ENCODE data around the gene DR1. TPM values are rescaled to one million over a fixed set of nuclear protein-coding genes. Genes with fewer than 3 reads are reported as not detected.

Gene DR1
- total RNA-seq, 2 donors from 2014 or later: 44.3 to 56.4 TPM

DNA sequence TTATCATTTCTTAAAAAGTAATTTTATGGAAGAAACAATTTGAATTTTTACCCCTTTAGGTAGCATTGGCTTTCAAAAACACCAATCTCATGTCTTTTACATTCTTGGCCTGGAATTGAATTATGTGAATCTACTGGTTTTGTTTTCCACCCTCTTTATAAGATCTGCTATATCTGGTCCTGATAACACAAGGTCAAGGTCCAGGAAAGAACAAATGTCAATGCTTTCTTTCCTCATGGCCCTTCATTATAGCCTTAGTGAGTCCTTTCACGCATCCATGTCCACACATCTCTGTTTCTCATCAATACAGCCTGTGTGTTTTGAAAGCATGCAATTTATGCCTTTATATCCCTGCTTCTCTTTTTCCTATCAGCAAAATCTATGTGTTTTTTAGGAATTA, 24.0 kb upstream of the DR1 start:
- no peaks in the 10 kb centered on the region for H3K27me3 Mint-ChIP-seq (ENCODE audit: insufficient read depth)
- H3K4me1 Mint-ChIP-seq: peaks cover 5% of the 10 kb centered on the region
- H3K9me3 Mint-ChIP-seq: peaks cover 11% of the 10 kb centered on the region
- no peaks in the 10 kb centered on the region for H3K36me3 ChIP-seq (ENCODE audit: control insufficient read depth, insufficient read depth, low read length)
- WGBS, 2 experiments (ENCODE audit: insufficient coverage in 1 of 2, insufficient read length in 1 of 2): 100% methylated on average over 1 of the region's 1 CpG; no CpG with 5 or more reads in 1 of the 2 experiments
- H3K27ac Mint-ChIP-seq: no peak overlapping the region
- DNase-seq: no peak
- no peaks in the 10 kb centered on the region for H3K4me1 ChIP-seq (ENCODE audit: control insufficient read depth, insufficient read depth, low read length)
- H3K27me3 ChIP-seq (ENCODE audit: control insufficient read depth, insufficient read depth, low read length, poor library complexity, severe bottlenecking): no peaks in the 10 kb centered on the region
- no peak overlapping the region for H3K9ac ChIP-seq (ENCODE audit: extremely low read depth, low read length, poor library complexity, severe bottlenecking)
- H3K4me3 Mint-ChIP-seq: no peak overlapping the region
- H3K4me3 ChIP-seq (ENCODE audit: low read length): no peak overlapping the region
- peaks cover 13% of the 10 kb centered on the region for H3K9me3 ChIP-seq (ENCODE audit: control insufficient read depth, low read length)
- H3K36me3 Mint-ChIP-seq (ENCODE audit: low read depth): peaks cover 8% of the 10 kb centered on the region
- H3K27ac ChIP-seq (ENCODE audit: low read depth, low read length): no peak overlapping the region
- TF ChIP-seq, protein P1, sequence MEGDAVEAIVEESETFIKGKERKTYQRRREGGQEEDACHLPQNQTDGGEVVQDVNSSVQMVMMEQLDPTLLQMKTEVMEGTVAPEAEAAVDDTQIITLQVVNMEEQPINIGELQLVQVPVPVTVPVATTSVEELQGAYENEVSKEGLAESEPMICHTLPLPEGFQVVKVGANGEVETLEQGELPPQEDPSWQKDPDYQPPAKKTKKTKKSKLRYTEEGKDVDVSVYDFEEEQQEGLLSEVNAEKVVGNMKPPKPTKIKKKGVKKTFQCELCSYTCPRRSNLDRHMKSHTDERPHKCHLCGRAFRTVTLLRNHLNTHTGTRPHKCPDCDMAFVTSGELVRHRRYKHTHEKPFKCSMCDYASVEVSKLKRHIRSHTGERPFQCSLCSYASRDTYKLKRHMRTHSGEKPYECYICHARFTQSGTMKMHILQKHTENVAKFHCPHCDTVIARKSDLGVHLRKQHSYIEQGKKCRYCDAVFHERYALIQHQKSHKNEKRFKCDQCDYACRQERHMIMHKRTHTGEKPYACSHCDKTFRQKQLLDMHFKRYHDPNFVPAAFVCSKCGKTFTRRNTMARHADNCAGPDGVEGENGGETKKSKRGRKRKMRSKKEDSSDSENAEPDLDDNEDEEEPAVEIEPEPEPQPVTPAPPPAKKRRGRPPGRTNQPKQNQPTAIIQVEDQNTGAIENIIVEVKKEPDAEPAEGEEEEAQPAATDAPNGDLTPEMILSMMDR (conservative IDR thresholded peaks at IDR 0.05): no peak

DNA sequence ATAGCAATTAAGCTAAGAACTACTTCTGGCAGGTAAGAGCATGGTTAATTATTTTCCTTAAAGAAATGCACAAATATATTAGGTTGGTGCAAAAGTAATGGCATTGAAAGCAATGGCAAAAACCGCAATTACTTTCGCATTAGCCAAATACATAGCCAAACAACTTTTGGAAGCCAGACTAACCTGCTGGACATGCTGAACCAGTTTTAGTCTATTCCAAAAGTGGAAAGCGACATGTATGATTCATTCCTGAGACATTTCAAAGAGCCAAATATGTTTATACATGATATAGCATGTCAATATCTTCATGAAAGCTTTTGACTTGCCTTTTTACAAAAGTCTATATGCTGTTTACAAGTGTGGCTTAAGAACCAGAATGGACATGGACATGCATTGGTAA, 23.4 kb upstream of the DR1 start:
- H3K36me3 ChIP-seq (ENCODE audit: control insufficient read depth, insufficient read depth, low read length): no peaks in the 10 kb centered on the region
- no peak overlapping the region for H3K27ac Mint-ChIP-seq
- H3K4me1 ChIP-seq (ENCODE audit: control insufficient read depth, insufficient read depth, low read length): no peaks in the 10 kb centered on the region
- peaks cover 11% of the 10 kb centered on the region for H3K9me3 Mint-ChIP-seq
- no peaks in the 10 kb centered on the region for H3K27me3 ChIP-seq (ENCODE audit: control insufficient read depth, insufficient read depth, low read length, poor library complexity, severe bottlenecking)
- TF ChIP-seq, protein P1 (conservative IDR thresholded peaks at IDR 0.05): no peak
- no peak overlapping the region for H3K4me3 Mint-ChIP-seq
- DNase-seq: no peak
- no peak overlapping the region for H3K4me3 ChIP-seq (ENCODE audit: low read length)
- H3K27me3 Mint-ChIP-seq (ENCODE audit: insufficient read depth): no peaks in the 10 kb centered on the region
- 99 to 100% methylated on average over 2 to 3 of the region's 3 CpGs for WGBS, 2 experiments (ENCODE audit: insufficient coverage in 1 of 2, insufficient read length in 1 of 2)
- H3K4me1 Mint-ChIP-seq: peaks cover 5% of the 10 kb centered on the region
- H3K36me3 Mint-ChIP-seq (ENCODE audit: low read depth): peaks cover 8% of the 10 kb centered on the region
- H3K9me3 ChIP-seq (ENCODE audit: control insufficient read depth, low read length): peaks cover 13% of the 10 kb centered on the region
- no peak overlapping the region for H3K9ac ChIP-seq (ENCODE audit: extremely low read depth, low read length, poor library complexity, severe bottlenecking)
- no peak overlapping the region for H3K27ac ChIP-seq (ENCODE audit: low read depth, low read length)

DNA sequence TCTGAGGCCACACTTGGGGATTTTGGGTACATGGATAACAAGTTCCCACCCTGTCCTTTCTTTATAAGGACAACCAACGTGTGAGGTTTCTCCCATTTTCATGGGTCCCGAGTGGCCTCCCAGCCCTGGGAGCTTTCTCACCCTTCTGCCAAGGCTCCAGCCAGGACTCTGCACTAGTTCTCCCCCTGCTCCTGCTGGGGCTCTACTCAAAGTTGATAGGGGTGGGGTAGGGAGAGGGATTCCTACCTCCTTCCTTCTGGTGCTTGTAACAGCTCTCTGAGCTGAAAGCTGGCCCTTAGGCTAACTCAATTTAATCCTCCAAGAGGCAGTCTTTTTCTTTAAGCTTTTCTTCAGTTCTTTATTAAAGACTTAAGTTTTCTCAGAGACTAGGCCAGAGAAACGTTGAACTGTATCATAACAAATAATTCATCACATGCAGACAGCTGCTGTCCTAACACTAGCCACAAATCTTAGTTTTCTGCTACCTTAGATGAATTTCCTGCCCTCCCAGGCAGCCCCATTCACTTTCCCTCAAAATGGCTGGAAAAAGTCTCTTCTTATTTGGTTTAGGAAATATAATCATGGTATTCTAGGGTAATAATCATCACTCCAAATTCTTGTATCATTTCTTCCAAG, 22.4 kb upstream of the DR1 start:
- 57 to 86% methylated on average over 1 to 3 of the region's 3 CpGs for WGBS, 2 experiments (ENCODE audit: insufficient coverage in 1 of 2, insufficient read length in 1 of 2)
- Mint-ChIP-seq H3K27me3 (ENCODE audit: insufficient read depth) (no peaks in the 10 kb centered on the region), H3K36me3 (ENCODE audit: low read depth) (peaks cover 8% of the 10 kb centered on the region), H3K9me3 (peaks cover 11% of the 10 kb centered on the region), H3K4me1 (peaks cover 5% of the 10 kb centered on the region), H3K4me3 (no peak overlapping the region), H3K27ac (no peak overlapping the region)
- no peaks in the 10 kb centered on the region for H3K27me3 ChIP-seq (ENCODE audit: control insufficient read depth, insufficient read depth, low read length, poor library complexity, severe bottlenecking)
- no peak overlapping the region for H3K9ac ChIP-seq (ENCODE audit: extremely low read depth, low read length, poor library complexity, severe bottlenecking)
- peaks cover 13% of the 10 kb centered on the region for H3K9me3 ChIP-seq (ENCODE audit: control insufficient read depth, low read length)
- H3K36me3 ChIP-seq (ENCODE audit: control insufficient read depth, insufficient read depth, low read length): no peaks in the 10 kb centered on the region
- H3K4me1 ChIP-seq (ENCODE audit: control insufficient read depth, insufficient read depth, low read length): no peaks in the 10 kb centered on the region
- no peak overlapping the region for H3K4me3 ChIP-seq (ENCODE audit: low read length)
- no peak for DNase-seq
- no peak overlapping the region for H3K27ac ChIP-seq (ENCODE audit: low read depth, low read length)
- TF ChIP-seq, protein P1 (conservative IDR thresholded peaks at IDR 0.05): no peak

Measured in endodermal cell (in vitro differentiated cells).